ENCODE data around the gene ELFN2. TPM values are rescaled to one million over a fixed set of nuclear protein-coding genes. Genes with fewer than 3 reads are reported as not detected.

ELFN2 gene
- total and polyA plus RNA-seq, 8 donors = 0.03 to 0.89 (median 0.18) TPM; not detected in 5

- TF ChIP-seq EP300 (IDR thresholded peaks at IDR 0.05) = no peak
- no peak for TF ChIP-seq POLR2AphosphoS5 (IDR thresholded peaks at IDR 0.05)
- no peak for TF ChIP-seq POLR2A (IDR thresholded peaks at IDR 0.05)
- Histone ChIP-seq H3K36me3 (no peaks in the 10 kb centered on the region), H3K4me1 (peaks cover 12 to 63% (median 42%) of the 10 kb centered on the region in 4 donors), H3K4me3 (no peak overlapping the region), H3K9me3 (no peaks in the 10 kb centered on the region), H3K27me3 (peaks cover 23 to 96% (median 59%) of the 10 kb centered on the region in 3 donors), H3K27ac (no peak overlapping the region)
- 68 to 83% (median 80%) methylated on average over 8 to 9 of the region's 9 CpGs for WGBS, 5 donors
- intact Hi-C loops (cut with DNase I; ENCODE audit: low total_unique reads) = no loop called here
- DNase-seq = no peak
Observed at GRCh38 chr22:37331856-37332536, 95.3 kb downstream of the ELFN2 start.

DNA sequence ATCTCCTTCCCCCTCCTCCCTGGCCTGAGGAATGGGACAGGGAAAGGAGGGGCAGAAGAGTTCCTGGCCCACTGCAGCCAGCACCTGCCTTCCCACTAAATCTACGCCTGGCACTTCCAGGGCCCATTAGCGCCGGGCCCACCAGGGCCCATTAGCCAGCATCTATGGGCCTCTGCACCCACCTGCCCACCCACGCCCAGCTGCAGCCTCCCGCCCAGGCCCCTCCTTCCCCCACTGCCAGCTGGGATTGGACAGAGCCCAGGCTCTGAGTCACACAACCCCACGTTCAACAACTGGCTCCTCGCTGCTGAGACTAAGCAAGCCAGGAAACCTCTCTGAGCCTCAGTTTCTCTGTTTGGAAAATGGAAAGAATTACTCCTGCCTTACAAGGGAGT, 96.2 kb downstream of the ELFN2 start:
- no peaks in the 10 kb centered on the region for H3K36me3 ChIP-seq
- H3K27ac ChIP-seq = no peak overlapping the region
- H3K4me3 ChIP-seq = no peak overlapping the region
- no peak for TF ChIP-seq POLR2AphosphoS5 (IDR thresholded peaks at IDR 0.05)
- TF ChIP-seq POLR2A (IDR thresholded peaks at IDR 0.05) = no peak
- TF ChIP-seq EP300 (IDR thresholded peaks at IDR 0.05) = no peak
- TF ChIP-seq, protein P1, sequence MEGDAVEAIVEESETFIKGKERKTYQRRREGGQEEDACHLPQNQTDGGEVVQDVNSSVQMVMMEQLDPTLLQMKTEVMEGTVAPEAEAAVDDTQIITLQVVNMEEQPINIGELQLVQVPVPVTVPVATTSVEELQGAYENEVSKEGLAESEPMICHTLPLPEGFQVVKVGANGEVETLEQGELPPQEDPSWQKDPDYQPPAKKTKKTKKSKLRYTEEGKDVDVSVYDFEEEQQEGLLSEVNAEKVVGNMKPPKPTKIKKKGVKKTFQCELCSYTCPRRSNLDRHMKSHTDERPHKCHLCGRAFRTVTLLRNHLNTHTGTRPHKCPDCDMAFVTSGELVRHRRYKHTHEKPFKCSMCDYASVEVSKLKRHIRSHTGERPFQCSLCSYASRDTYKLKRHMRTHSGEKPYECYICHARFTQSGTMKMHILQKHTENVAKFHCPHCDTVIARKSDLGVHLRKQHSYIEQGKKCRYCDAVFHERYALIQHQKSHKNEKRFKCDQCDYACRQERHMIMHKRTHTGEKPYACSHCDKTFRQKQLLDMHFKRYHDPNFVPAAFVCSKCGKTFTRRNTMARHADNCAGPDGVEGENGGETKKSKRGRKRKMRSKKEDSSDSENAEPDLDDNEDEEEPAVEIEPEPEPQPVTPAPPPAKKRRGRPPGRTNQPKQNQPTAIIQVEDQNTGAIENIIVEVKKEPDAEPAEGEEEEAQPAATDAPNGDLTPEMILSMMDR (IDR thresholded peaks at IDR 0.05) = no peak
- peak in 1 of 2 donors; percentile 63 for DNase-seq
- peaks cover 23 to 96% (median 60%) of the 10 kb centered on the region in 3 donors for H3K27me3 ChIP-seq
- no peaks in the 10 kb centered on the region for H3K9me3 ChIP-seq
- WGBS, 5 donors = 28 to 66% (median 48%) methylated on average over 7 of the region's 7 CpGs
- H3K4me1 ChIP-seq = peaks cover 14 to 63% (median 43%) of the 10 kb centered on the region in 4 donors
- intact Hi-C loops (cut with DNase I; ENCODE audit: low total_unique reads) = no loop called here

GRCh38 chr22:37330200-37331033, 96.9 kb downstream of the ELFN2 start:
- Histone ChIP-seq H3K9me3 (no peaks in the 10 kb centered on the region), H3K4me3 (no peak overlapping the region), H3K4me1 (peaks cover 16 to 62% (median 41%) of the 10 kb centered on the region in 4 donors), H3K36me3 (no peaks in the 10 kb centered on the region), H3K27me3 (peaks cover 23 to 96% (median 56%) of the 10 kb centered on the region in 3 donors), H3K27ac (no peak overlapping the region)
- WGBS, 5 donors = 53 to 72% (median 71%) methylated on average over 7 to 9 of the region's 9 CpGs
- TF ChIP-seq EP300 (IDR thresholded peaks at IDR 0.05) = no peak
- no peak for TF ChIP-seq POLR2AphosphoS5 (IDR thresholded peaks at IDR 0.05)
- TF ChIP-seq, protein P1 (IDR thresholded peaks at IDR 0.05) = no peak
- TF ChIP-seq POLR2A (IDR thresholded peaks at IDR 0.05) = no peak
- intact Hi-C loops (cut with DNase I; ENCODE audit: low total_unique reads) = no loop called here
- peak; percentile 43 to 93 for DNase-seq

- no peaks in the 10 kb centered on the region for H3K9me3 ChIP-seq
- H3K36me3 ChIP-seq = no peaks in the 10 kb centered on the region
- peak in 1 of 2 donors; percentile 18 for DNase-seq
- WGBS, 5 donors = 65 to 71% (median 67%) methylated on average over 13 to 14 of the region's 14 CpGs
- TF ChIP-seq EP300 (IDR thresholded peaks at IDR 0.05) (no peak), POLR2AphosphoS5 (IDR thresholded peaks at IDR 0.05) (no peak), POLR2A (IDR thresholded peaks at IDR 0.05) (no peak)
- TF ChIP-seq, protein P1 (IDR thresholded peaks at IDR 0.05) = no peak
- intact Hi-C loops (cut with DNase I; ENCODE audit: low total_unique reads) = no loop called here
- peaks cover 19 to 96% (median 56%) of the 10 kb centered on the region in 3 donors for H3K27me3 ChIP-seq
- no peak overlapping the region for H3K4me3 ChIP-seq
- H3K4me1 ChIP-seq = peaks cover 13 to 62% (median 40%) of the 10 kb centered on the region in 4 donors
- H3K27ac ChIP-seq = no peak overlapping the region
Observed at GRCh38 chr22:37329238-37330140, 97.8 kb downstream of the ELFN2 start.

All from stomach (tissue), 9 donors.